ENCODE measurements around the gene ARHGAP18. TPM values are rescaled to one million over a fixed set of nuclear protein-coding genes. Genes with fewer than 3 reads are reported as not detected.

The ARHGAP18 gene
- total RNA-seq, 4 donors from 2014 or later, result 5.2 to 9.2 (median 6.5) TPM

DNA sequence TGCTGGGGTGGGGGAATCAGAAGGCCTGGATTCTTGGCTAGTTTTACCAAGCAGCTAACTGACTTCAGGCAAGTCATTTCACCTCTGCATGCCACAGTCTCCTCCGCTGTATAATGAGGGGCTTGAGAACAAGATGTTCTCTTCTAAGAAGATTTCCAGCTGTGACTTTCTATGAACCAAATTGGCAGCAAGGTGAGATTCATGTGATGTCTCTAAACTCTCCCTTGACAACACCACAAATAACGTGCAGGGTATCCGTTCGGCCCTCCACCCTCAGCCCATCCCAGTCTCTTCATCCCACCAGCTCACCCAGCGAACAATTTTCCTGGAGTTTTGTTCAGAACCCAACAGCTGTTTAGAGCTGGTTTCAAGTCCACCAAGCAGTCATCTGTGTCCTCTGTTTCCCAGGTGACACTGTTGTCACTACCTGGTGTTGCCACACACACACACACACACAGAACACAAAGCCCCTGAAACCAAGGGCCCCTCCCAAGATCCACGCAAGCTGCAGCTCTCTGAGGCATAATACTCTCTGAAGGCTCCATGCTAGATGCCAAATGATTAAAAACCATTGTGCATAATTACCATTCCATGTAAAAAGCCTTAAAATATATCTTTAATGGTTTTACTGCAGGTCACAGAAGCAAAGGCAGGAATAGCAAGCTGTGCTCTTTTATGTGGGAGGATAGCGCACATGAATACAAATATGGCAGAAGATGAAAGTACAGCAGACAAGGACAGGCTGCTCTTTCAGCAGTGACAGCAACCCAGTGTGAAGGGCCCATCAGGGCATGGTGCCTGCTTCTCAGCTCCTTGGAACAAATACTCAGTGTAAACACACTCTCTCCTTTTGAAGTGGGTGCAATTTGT, 48.2 kb downstream of the ARHGAP18 start:
- no peak for DNase-seq
- Histone ChIP-seq H3K9me3 (no peaks in the 10 kb centered on the region), H3K4me1 (peaks cover 31 to 40% of the 10 kb centered on the region in 2 donors), H3K27ac (peak overlapping the region in 2 of 4 donors; percentile 61 to 68), H3K4me3 (no peak overlapping the region), H3K27me3 (no peaks in the 10 kb centered on the region), H3K36me3 (no peaks in the 10 kb centered on the region)
- in situ Hi-C loops (cut with MboI; ENCODE audit: low sequenced_read_pairs in 4 of 4), result no loop called here
- peak; percentile 65 to 80 for ATAC-seq
- TF ChIP-seq, protein P1, sequence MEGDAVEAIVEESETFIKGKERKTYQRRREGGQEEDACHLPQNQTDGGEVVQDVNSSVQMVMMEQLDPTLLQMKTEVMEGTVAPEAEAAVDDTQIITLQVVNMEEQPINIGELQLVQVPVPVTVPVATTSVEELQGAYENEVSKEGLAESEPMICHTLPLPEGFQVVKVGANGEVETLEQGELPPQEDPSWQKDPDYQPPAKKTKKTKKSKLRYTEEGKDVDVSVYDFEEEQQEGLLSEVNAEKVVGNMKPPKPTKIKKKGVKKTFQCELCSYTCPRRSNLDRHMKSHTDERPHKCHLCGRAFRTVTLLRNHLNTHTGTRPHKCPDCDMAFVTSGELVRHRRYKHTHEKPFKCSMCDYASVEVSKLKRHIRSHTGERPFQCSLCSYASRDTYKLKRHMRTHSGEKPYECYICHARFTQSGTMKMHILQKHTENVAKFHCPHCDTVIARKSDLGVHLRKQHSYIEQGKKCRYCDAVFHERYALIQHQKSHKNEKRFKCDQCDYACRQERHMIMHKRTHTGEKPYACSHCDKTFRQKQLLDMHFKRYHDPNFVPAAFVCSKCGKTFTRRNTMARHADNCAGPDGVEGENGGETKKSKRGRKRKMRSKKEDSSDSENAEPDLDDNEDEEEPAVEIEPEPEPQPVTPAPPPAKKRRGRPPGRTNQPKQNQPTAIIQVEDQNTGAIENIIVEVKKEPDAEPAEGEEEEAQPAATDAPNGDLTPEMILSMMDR (IDR thresholded peaks at IDR 0.05 in 4 of 5, conservative IDR thresholded peaks at IDR 0.05 in 1 of 5), result no peak
- no peak for TF ChIP-seq POLR2A (IDR thresholded peaks at IDR 0.05)
- intact Hi-C loops (cut with DNase I; ENCODE audit: low total_unique reads), result loop anchor here (5.0 kb wide), 1 partner anchor 66 kb away; no protein-coding TSS in a partner anchor

DNA sequence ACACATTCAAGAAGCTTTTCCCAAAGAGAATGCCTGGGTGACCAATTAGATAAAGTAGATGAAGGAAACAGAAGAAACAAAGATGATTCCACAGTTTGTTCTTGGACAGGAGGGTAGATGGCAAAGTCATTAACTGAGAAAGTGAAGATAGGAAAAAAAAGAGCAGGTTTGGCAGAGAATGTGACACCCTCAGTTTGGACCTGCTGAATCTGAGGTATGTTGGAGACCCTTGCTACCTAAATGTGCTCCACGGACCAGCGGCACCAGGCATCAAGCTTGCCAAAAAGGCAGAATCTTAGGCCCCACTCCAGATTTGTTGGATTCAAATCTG, 49.7 kb downstream of the ARHGAP18 start:
- intact Hi-C loops (cut with DNase I; ENCODE audit: low total_unique reads) (loop anchor here (5.0 kb wide), 1 partner anchor 67 kb away; no protein-coding TSS in a partner anchor), in situ Hi-C loops (cut with MboI; ENCODE audit: low sequenced_read_pairs in 4 of 4) (no loop called here)
- Histone ChIP-seq H3K27me3 (no peaks in the 10 kb centered on the region), H3K4me3 (peak overlapping the region; percentile 18 to 36 (median 29)), H3K36me3 (no peaks in the 10 kb centered on the region), H3K9me3 (no peaks in the 10 kb centered on the region), H3K27ac (peak overlapping the region; percentile 29 to 68 (median 62)), H3K4me1 (peaks cover 34 to 50% of the 10 kb centered on the region in 2 donors)
- ATAC-seq (no peak), DNase-seq (no peak)
- no peak for TF ChIP-seq POLR2A (IDR thresholded peaks at IDR 0.05)
- TF ChIP-seq, protein P1 (IDR thresholded peaks at IDR 0.05 in 4 of 5, conservative IDR thresholded peaks at IDR 0.05 in 1 of 5), result no peak

DNA sequence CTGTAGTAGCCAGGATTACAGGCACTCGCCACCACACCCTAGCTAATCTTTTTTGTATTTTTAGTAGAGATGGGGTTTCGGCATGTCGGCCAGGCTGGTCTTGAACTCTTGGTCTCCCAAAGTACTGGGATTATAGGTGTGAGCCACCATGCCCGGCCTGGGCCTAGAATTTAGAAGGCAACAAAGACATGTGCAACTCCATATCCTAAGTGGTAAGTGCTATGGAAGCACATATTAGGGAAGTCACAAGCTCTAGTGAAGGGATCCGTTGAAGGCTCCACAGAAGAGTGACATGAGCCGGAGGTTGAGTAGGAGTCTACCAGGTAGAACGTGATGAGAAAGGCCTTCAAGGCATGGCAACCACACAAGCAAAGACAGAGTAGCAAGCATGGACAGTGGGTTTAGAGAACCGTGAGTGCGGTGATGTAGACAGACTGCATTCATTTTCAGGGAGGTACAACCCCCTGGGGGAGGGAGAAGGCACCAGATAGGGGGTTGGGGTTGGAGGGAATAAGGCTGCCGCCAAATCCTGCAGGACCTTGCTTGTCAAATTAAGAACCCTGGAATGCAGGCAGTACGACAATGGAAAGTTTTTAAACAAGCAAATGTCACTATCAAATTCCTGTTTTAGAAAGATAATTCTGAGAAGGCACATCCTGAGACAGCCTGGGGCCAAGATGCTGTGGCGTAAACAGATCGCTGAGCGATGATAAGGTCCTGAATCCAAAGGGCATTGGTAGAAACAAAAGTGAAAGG, 50.2 kb downstream of the ARHGAP18 start:
- peak; percentile 34 to 41 for ATAC-seq
- intact Hi-C loops (cut with DNase I; ENCODE audit: low total_unique reads) (loop anchor here (5.0 kb wide), 1 partner anchor 68 kb away; no protein-coding TSS in a partner anchor), in situ Hi-C loops (cut with MboI; ENCODE audit: low sequenced_read_pairs in 4 of 4) (no loop called here)
- no peak for DNase-seq
- peak overlapping the region; percentile 8 to 68 (median 62) for H3K27ac ChIP-seq
- no peaks in the 10 kb centered on the region for H3K27me3 ChIP-seq
- H3K36me3 ChIP-seq, result no peaks in the 10 kb centered on the region
- TF ChIP-seq, protein P1 (IDR thresholded peaks at IDR 0.05 in 4 of 5, conservative IDR thresholded peaks at IDR 0.05 in 1 of 5), result no peak
- no peak for TF ChIP-seq POLR2A (IDR thresholded peaks at IDR 0.05)
- H3K9me3 ChIP-seq, result no peaks in the 10 kb centered on the region
- peak overlapping the region; percentile 18 to 36 (median 29) for H3K4me3 ChIP-seq
- peaks cover 35 to 51% of the 10 kb centered on the region in 2 donors for H3K4me1 ChIP-seq

DNA sequence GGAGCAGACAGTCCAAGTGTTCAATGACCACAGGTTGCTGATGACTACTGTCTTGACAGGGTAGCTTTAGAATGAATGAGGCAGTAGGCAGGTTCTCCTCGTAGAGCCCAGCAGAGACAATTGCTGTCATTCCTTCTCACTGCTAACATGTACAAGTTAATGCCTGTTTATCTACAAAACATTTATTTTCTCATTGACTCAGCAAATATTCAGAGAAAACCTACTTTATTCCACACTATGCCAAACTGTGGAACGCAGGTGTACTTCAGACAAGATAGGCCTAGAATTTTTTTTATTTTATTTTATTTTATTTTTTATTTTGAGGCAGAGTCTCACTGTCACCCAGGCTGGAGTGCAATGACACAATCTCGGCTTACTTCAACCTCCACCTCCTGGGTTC, 50.8 kb downstream of the ARHGAP18 start:
- no peaks in the 10 kb centered on the region for H3K9me3 ChIP-seq
- no peaks in the 10 kb centered on the region for H3K27me3 ChIP-seq
- H3K27ac ChIP-seq, result peak overlapping the region in 3 of 4 donors; percentile 58 to 68 (median 65)
- ATAC-seq (no peak), DNase-seq (no peak)
- in situ Hi-C loops (cut with MboI; ENCODE audit: low sequenced_read_pairs in 4 of 4), result no loop called here
- intact Hi-C loops (cut with DNase I; ENCODE audit: low total_unique reads), result no loop called here
- H3K4me3 ChIP-seq, result no peak overlapping the region
- no peak for TF ChIP-seq POLR2A (IDR thresholded peaks at IDR 0.05)
- TF ChIP-seq, protein P1 (IDR thresholded peaks at IDR 0.05 in 4 of 5, conservative IDR thresholded peaks at IDR 0.05 in 1 of 5), result no peak
- no peaks in the 10 kb centered on the region for H3K36me3 ChIP-seq
- H3K4me1 ChIP-seq, result peaks cover 35 to 51% of the 10 kb centered on the region in 2 donors

All from gastrocnemius medialis (tissue), 4 donors.